ENCODE data around the gene TMEM212. TPM values are rescaled to one million over a fixed set of nuclear protein-coding genes. Genes with fewer than 3 reads are reported as not detected.

TMEM212 gene
- total and polyA plus RNA-seq, 2 experiments from 2014 or later, result not detected

GRCh38 chr3:171888466-171888865 is 45.3 kb downstream of the TMEM212 start:
- Histone ChIP-seq H3K9me2 (replicated peaks; ENCODE audit: insufficient read depth) (no peaks in the 10 kb centered on the region), H3K4me2 (no peak overlapping the region), H3K9me3 (ENCODE audit: low read depth) (no peaks in the 10 kb centered on the region), H3K79me2 (no peaks in the 10 kb centered on the region), H3K4me1 (ENCODE audit: insufficient read depth) (no peaks in the 10 kb centered on the region), H3K36me3 (replicated peaks; ENCODE audit: insufficient read depth, low read depth) (no peaks in the 10 kb centered on the region), H3K27me3 (no peaks in the 10 kb centered on the region), H3K27ac (no peak overlapping the region), H3K4me3 (no peak overlapping the region), H4K20me1 (ENCODE audit: insufficient read depth, poor library complexity, severe bottlenecking) (no peaks in the 10 kb centered on the region), H2AFZ (no peak overlapping the region)
- WGBS (ENCODE audit: low lambda C conversion rate, missing lambda C conversion rate), result 98% methylated on average over 2 of the region's 2 CpGs
- DNase-seq (ENCODE audit: low spot score), result no peak
- TF ChIP-seq EZH2phosphoT487 (IDR thresholded peaks at IDR 0.05; ENCODE audit: low read depth, severe bottlenecking, unreplicated experiment) (no peak), EZH2 (IDR thresholded peaks at IDR 0.05; ENCODE audit: borderline replicate concordance) (no peak)
- TF ChIP-seq, protein P1, sequence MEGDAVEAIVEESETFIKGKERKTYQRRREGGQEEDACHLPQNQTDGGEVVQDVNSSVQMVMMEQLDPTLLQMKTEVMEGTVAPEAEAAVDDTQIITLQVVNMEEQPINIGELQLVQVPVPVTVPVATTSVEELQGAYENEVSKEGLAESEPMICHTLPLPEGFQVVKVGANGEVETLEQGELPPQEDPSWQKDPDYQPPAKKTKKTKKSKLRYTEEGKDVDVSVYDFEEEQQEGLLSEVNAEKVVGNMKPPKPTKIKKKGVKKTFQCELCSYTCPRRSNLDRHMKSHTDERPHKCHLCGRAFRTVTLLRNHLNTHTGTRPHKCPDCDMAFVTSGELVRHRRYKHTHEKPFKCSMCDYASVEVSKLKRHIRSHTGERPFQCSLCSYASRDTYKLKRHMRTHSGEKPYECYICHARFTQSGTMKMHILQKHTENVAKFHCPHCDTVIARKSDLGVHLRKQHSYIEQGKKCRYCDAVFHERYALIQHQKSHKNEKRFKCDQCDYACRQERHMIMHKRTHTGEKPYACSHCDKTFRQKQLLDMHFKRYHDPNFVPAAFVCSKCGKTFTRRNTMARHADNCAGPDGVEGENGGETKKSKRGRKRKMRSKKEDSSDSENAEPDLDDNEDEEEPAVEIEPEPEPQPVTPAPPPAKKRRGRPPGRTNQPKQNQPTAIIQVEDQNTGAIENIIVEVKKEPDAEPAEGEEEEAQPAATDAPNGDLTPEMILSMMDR (IDR thresholded peaks at IDR 0.05; ENCODE audit: poor library complexity), result no peak

- H3K9me2 ChIP-seq (replicated peaks; ENCODE audit: insufficient read depth), result no peaks in the 10 kb centered on the region
- no peak overlapping the region for H3K4me3 ChIP-seq
- H3K27me3 ChIP-seq, result no peaks in the 10 kb centered on the region
- no peak overlapping the region for H2AFZ ChIP-seq
- H3K4me2 ChIP-seq, result no peak overlapping the region
- H3K9me3 ChIP-seq (ENCODE audit: low read depth), result no peaks in the 10 kb centered on the region
- no peaks in the 10 kb centered on the region for H3K36me3 ChIP-seq (replicated peaks; ENCODE audit: insufficient read depth, low read depth)
- 67% methylated on average over 2 of the region's 2 CpGs for WGBS (ENCODE audit: low lambda C conversion rate, missing lambda C conversion rate)
- no peaks in the 10 kb centered on the region for H3K79me2 ChIP-seq
- no peaks in the 10 kb centered on the region for H4K20me1 ChIP-seq (ENCODE audit: insufficient read depth, poor library complexity, severe bottlenecking)
- no peak for DNase-seq (ENCODE audit: low spot score)
- no peak for TF ChIP-seq EZH2phosphoT487 (IDR thresholded peaks at IDR 0.05; ENCODE audit: low read depth, severe bottlenecking, unreplicated experiment)
- TF ChIP-seq, protein P1 (IDR thresholded peaks at IDR 0.05; ENCODE audit: poor library complexity), result no peak
- no peak for TF ChIP-seq EZH2 (IDR thresholded peaks at IDR 0.05; ENCODE audit: borderline replicate concordance)
- no peak overlapping the region for H3K27ac ChIP-seq
- H3K4me1 ChIP-seq (ENCODE audit: insufficient read depth), result peaks cover 1% of the 10 kb centered on the region
Observed at GRCh38 chr3:171890398-171890797, 47.2 kb downstream of the TMEM212 start.

- H2AFZ ChIP-seq, result no peak overlapping the region
- no peaks in the 10 kb centered on the region for H4K20me1 ChIP-seq (ENCODE audit: insufficient read depth, poor library complexity, severe bottlenecking)
- H3K27me3 ChIP-seq, result no peaks in the 10 kb centered on the region
- no peaks in the 10 kb centered on the region for H3K9me2 ChIP-seq (replicated peaks; ENCODE audit: insufficient read depth)
- H3K27ac ChIP-seq, result no peak overlapping the region
- H3K79me2 ChIP-seq, result no peaks in the 10 kb centered on the region
- H3K9me3 ChIP-seq (ENCODE audit: low read depth), result no peaks in the 10 kb centered on the region
- H3K36me3 ChIP-seq (replicated peaks; ENCODE audit: insufficient read depth, low read depth), result no peaks in the 10 kb centered on the region
- H3K4me1 ChIP-seq (ENCODE audit: insufficient read depth), result peaks cover 5% of the 10 kb centered on the region
- no peak overlapping the region for H3K4me3 ChIP-seq
- TF ChIP-seq EZH2 (IDR thresholded peaks at IDR 0.05; ENCODE audit: borderline replicate concordance) (no peak), EZH2phosphoT487 (IDR thresholded peaks at IDR 0.05; ENCODE audit: low read depth, severe bottlenecking, unreplicated experiment) (no peak)
- TF ChIP-seq, protein P1 (IDR thresholded peaks at IDR 0.05; ENCODE audit: poor library complexity), result no peak
- no peak overlapping the region for H3K4me2 ChIP-seq
- no peak for DNase-seq (ENCODE audit: low spot score)
Observed at GRCh38 chr3:171892457-171892856, 49.3 kb downstream of the TMEM212 start.

DNA sequence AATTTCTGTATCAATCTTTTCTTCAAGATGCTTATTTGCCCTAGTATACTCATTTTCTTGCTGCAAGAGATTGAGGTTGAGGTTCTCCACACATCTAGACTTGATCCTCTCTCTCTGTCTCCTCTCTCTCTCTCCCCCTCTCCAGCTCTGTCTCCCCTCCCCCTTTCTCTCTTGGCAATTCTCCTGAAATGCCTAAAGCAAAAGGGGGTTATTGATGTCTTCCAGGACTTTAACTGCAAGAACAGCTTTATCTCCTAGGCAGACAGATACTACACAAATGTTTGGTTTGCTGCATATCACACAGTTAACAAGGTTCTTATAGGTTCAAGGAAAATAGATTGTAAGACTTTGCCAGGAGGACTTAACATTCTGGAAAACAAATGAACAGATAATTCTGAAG is 52.1 kb downstream of the TMEM212 start:
- Histone ChIP-seq H3K27me3 (no peaks in the 10 kb centered on the region), H3K4me1 (ENCODE audit: insufficient read depth) (peaks cover 5% of the 10 kb centered on the region), H3K9me3 (ENCODE audit: low read depth) (no peaks in the 10 kb centered on the region), H3K79me2 (no peaks in the 10 kb centered on the region), H3K36me3 (replicated peaks; ENCODE audit: insufficient read depth, low read depth) (no peaks in the 10 kb centered on the region), H3K4me3 (no peak overlapping the region), H2AFZ (no peak overlapping the region), H4K20me1 (ENCODE audit: insufficient read depth, poor library complexity, severe bottlenecking) (no peaks in the 10 kb centered on the region), H3K4me2 (peak overlapping the region; percentile 14), H3K9me2 (replicated peaks; ENCODE audit: insufficient read depth) (no peaks in the 10 kb centered on the region), H3K27ac (no peak overlapping the region)
- TF ChIP-seq EZH2phosphoT487 (IDR thresholded peaks at IDR 0.05; ENCODE audit: low read depth, severe bottlenecking, unreplicated experiment) (no peak), EZH2 (IDR thresholded peaks at IDR 0.05; ENCODE audit: borderline replicate concordance) (no peak)
- TF ChIP-seq, protein P1 (IDR thresholded peaks at IDR 0.05; ENCODE audit: poor library complexity), result no peak
- no peak for DNase-seq (ENCODE audit: low spot score)
